GM23338 (cell line): Measurements from ENCODE around the gene TCHHL1. TPM values are rescaled to one million over a fixed set of nuclear protein-coding genes. Genes with fewer than 3 reads are reported as not detected.

Source experiments
- ATAC-seq: fragments of 200-7000 bp; cut with Tn5 transposase; 3 replicates; pipeline ENCODE4 v1.9.1; 2020
- DNase-seq: peaks from one replicate; pipeline ENCODE4 v3.0.0-alpha.2; 2015; ENCODE audit warnings: low spot score
- H2AFZ ChIP-seq: fragments of 200-600 bp; sonication (generic); 2 replicates; pipeline ENCODE4 v1.8.0; 2016; ENCODE audit warnings: antibody characterized with exemption, mild to moderate bottlenecking, moderate library complexity
- H3F3A ChIP-seq: fragments of 200-600 bp; sonication (generic); replicated peaks from 2 replicates; pipeline ENCODE4 v1.8.0; 2017; ENCODE audit warnings: antibody characterized with exemption, mixed run types, low read depth
- H3K27ac ChIP-seq: fragments of 200-600 bp; sonication (generic); 2 replicates; pipeline ENCODE4 v1.6.1; 2016; ENCODE audit warnings: low read depth
- H3K27me3 ChIP-seq: fragments of 200-600 bp; sonication (generic); 2 replicates; pipeline ENCODE4 v1.8.0; 2016; ENCODE audit warnings: mild to moderate bottlenecking, mixed run types, moderate library complexity; ENCODE audit not compliant: insufficient read depth
- H3K36me3 ChIP-seq: fragments of 200-600 bp; sonication (generic); 2 replicates; pipeline ENCODE4 v1.8.0; 2016; ENCODE audit warnings: mild to moderate bottlenecking; ENCODE audit not compliant: insufficient read depth
- H3K4me1 ChIP-seq: fragments of 200-600 bp; sonication (generic); 2 replicates; pipeline ENCODE4 v1.8.0; 2016; ENCODE audit warnings: mild to moderate bottlenecking, moderate library complexity; ENCODE audit not compliant: insufficient read depth
- H3K4me2 ChIP-seq: fragments of 200-600 bp; sonication (generic); 2 replicates; pipeline ENCODE4 v1.7.1; 2017; ENCODE audit warnings: mixed run types
- H3K4me3 ChIP-seq: fragments of 200-600 bp; sonication (generic); 2 replicates; pipeline ENCODE4 v1.6.1; 2016; ENCODE audit warnings: mixed run types
- H3K79me2 ChIP-seq: fragments of 200-600 bp; sonication (generic); replicated peaks from 2 replicates; pipeline ENCODE4 v1.8.0; 2017; ENCODE audit warnings: mild to moderate bottlenecking; ENCODE audit not compliant: insufficient read depth
- H3K9me2 ChIP-seq: fragments of 200-600 bp; sonication (generic); 2 replicates; pipeline ENCODE4 v1.8.0; 2017; ENCODE audit not compliant: insufficient read depth
- H4K20me1 ChIP-seq: fragments of 200-600 bp; sonication (generic); replicated peaks from 2 replicates; pipeline ENCODE4 v1.8.0; 2017; ENCODE audit warnings: mild to moderate bottlenecking; ENCODE audit not compliant: insufficient read depth
- H3K27ac Mint-ChIP-seq: 2 replicates; pipeline ENCODE4 v1.8.0; 2020; ENCODE audit warnings: inconsistent platforms, mild to moderate bottlenecking, moderate library complexity, mixed read lengths
- H3K27me3 Mint-ChIP-seq: 3 replicates; pipeline ENCODE4 v1.8.0; 2022; ENCODE audit warnings: low read depth, mild to moderate bottlenecking, moderate library complexity, mixed read lengths, inconsistent platforms; ENCODE audit not compliant: insufficient read depth, poor library complexity
- H3K36me3 Mint-ChIP-seq: 3 replicates; pipeline ENCODE4 v1.8.0; 2021; ENCODE audit warnings: low read depth, mild to moderate bottlenecking, inconsistent platforms, moderate library complexity, mixed read lengths
- H3K4me1 Mint-ChIP-seq: 3 replicates; pipeline ENCODE4 v1.8.0; 2020; ENCODE audit warnings: mild to moderate bottlenecking, inconsistent platforms, mixed read lengths
- H3K4me3 Mint-ChIP-seq: 3 replicates; pipeline ENCODE4 v1.8.0; 2021; ENCODE audit warnings: moderate library complexity, mild to moderate bottlenecking, inconsistent platforms, mixed read lengths
- H3K9me3 Mint-ChIP-seq: 3 replicates; pipeline ENCODE4 v1.8.0; 2020; ENCODE audit warnings: moderate library complexity, mild to moderate bottlenecking, inconsistent platforms, mixed read lengths
- CREB1 ChIP-seq: fragments of 250-450 bp; sonication (Bioruptor Pico); IDR thresholded peaks from 2 replicates; pipeline ENCODE4 v1.5.0; 2020; ENCODE audit warnings: low read depth, mild to moderate bottlenecking, moderate library complexity
- EZH2phosphoT487 ChIP-seq: fragments of 200-600 bp; sonication (generic); IDR thresholded peaks from one replicate; pipeline ENCODE4 v1.8.1; 2018; ENCODE audit warnings: antibody characterized with exemption; ENCODE audit not compliant: unreplicated experiment
- JUNB ChIP-seq: IDR thresholded peaks from one replicate; pipeline ENCODE4 v1.6.1; 2016; ENCODE audit warnings: antibody characterized with exemption; ENCODE audit not compliant: unreplicated experiment
- POLR2AphosphoS5 ChIP-seq: IDR thresholded peaks from 2 replicates; pipeline ENCODE4 v1.6.1; 2016; ENCODE audit warnings: antibody characterized with exemption, low read depth
- ZNF114 ChIP-seq: fragments of 250-450 bp; sonication (Bioruptor Pico); IDR thresholded peaks from 2 replicates; pipeline ENCODE4 v1.5.0; 2020; ENCODE audit warnings: mild to moderate bottlenecking, moderate library complexity
- ZNF331 ChIP-seq: fragments of 250-450 bp; sonication (Bioruptor Pico); IDR thresholded peaks from 2 replicates; pipeline ENCODE4 v1.5.0; 2020; ENCODE audit warnings: low read depth, mild to moderate bottlenecking, moderate library complexity
- polyA plus RNA-seq: library from polyadenylated mRNA; unstranded; fragments of >200 nt; fragmentation: Nextera tagmentation; extraction: Ambion mirVana; gene quantifications from 2 replicates; pipeline ENCODE4 v1.2.1, GENCODE V29; 2016
- total RNA-seq: library from RNA; depleted of rRNA; stranded (reverse); fragments of >200 nt; shearing (Covaris generic); gene quantifications from 2 replicates; pipeline ENCODE4 v1.2.3, GENCODE V29; 2014
- TF ChIP-seq, protein P1 (sequence below), 2 experiments: fragments of 200-600 bp in 1 of 2; sonication (generic) in 1 of 2; conservative IDR thresholded peaks; 2 replicates each; pipeline versions ENCODE4 v1.5.1 to v1.6.1; 2016 to 2017; ENCODE audit warnings: antibody characterized with exemption in 2 of 2, low read depth in 2 of 2, mild to moderate bottlenecking in 2 of 2, moderate library complexity in 1 of 2
- TF ChIP-seq, protein P2 (sequence below): fragments of 250-450 bp; sonication (Bioruptor Pico); IDR thresholded peaks from 2 replicates; pipeline ENCODE4 v1.5.0; 2020; ENCODE audit warnings: mild to moderate bottlenecking, moderate library complexity

TCHHL1 gene
- total and polyA plus RNA-seq, 2 experiments from 2014 or later: not detected

DNA sequence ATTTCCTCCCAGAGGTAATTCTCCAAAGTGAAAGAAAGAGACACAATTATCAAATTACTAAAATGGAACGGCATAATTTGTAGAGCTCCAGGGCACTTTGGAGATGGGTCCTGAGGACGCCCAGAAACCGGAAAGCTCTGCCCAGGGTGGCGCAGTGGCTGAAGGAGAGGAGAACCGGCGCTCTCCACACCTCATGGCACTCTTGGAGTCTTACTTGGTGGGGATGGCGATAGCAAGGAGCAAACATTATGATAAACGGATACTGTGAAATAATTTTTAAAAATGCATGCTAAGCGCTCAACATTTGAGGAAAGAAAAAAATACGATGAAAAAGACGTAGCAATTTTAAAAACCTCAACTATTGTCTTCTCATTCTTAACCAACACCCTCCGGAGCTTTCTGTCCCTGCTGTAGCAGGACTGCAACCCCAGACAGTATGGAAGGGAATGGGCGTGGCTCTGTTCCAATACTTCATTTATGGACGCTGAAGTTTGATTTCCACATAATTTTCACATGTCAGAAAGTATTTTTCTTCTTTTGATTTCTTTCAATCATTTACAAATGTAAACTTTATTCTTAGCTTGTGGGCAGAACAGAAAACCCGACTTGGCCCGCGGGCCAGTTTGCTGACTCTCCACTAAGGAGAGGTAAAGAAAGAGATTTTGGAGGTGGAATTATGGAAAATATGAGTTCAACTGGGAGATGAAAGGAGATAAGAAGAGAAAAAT is 53.2 kb downstream of the TCHHL1 start (continued):
- TF ChIP-seq, protein P1, sequence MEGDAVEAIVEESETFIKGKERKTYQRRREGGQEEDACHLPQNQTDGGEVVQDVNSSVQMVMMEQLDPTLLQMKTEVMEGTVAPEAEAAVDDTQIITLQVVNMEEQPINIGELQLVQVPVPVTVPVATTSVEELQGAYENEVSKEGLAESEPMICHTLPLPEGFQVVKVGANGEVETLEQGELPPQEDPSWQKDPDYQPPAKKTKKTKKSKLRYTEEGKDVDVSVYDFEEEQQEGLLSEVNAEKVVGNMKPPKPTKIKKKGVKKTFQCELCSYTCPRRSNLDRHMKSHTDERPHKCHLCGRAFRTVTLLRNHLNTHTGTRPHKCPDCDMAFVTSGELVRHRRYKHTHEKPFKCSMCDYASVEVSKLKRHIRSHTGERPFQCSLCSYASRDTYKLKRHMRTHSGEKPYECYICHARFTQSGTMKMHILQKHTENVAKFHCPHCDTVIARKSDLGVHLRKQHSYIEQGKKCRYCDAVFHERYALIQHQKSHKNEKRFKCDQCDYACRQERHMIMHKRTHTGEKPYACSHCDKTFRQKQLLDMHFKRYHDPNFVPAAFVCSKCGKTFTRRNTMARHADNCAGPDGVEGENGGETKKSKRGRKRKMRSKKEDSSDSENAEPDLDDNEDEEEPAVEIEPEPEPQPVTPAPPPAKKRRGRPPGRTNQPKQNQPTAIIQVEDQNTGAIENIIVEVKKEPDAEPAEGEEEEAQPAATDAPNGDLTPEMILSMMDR (conservative IDR thresholded peaks at IDR 0.05; ENCODE audit: low read depth in 2 of 2): no peak
- TF ChIP-seq, protein P2, sequence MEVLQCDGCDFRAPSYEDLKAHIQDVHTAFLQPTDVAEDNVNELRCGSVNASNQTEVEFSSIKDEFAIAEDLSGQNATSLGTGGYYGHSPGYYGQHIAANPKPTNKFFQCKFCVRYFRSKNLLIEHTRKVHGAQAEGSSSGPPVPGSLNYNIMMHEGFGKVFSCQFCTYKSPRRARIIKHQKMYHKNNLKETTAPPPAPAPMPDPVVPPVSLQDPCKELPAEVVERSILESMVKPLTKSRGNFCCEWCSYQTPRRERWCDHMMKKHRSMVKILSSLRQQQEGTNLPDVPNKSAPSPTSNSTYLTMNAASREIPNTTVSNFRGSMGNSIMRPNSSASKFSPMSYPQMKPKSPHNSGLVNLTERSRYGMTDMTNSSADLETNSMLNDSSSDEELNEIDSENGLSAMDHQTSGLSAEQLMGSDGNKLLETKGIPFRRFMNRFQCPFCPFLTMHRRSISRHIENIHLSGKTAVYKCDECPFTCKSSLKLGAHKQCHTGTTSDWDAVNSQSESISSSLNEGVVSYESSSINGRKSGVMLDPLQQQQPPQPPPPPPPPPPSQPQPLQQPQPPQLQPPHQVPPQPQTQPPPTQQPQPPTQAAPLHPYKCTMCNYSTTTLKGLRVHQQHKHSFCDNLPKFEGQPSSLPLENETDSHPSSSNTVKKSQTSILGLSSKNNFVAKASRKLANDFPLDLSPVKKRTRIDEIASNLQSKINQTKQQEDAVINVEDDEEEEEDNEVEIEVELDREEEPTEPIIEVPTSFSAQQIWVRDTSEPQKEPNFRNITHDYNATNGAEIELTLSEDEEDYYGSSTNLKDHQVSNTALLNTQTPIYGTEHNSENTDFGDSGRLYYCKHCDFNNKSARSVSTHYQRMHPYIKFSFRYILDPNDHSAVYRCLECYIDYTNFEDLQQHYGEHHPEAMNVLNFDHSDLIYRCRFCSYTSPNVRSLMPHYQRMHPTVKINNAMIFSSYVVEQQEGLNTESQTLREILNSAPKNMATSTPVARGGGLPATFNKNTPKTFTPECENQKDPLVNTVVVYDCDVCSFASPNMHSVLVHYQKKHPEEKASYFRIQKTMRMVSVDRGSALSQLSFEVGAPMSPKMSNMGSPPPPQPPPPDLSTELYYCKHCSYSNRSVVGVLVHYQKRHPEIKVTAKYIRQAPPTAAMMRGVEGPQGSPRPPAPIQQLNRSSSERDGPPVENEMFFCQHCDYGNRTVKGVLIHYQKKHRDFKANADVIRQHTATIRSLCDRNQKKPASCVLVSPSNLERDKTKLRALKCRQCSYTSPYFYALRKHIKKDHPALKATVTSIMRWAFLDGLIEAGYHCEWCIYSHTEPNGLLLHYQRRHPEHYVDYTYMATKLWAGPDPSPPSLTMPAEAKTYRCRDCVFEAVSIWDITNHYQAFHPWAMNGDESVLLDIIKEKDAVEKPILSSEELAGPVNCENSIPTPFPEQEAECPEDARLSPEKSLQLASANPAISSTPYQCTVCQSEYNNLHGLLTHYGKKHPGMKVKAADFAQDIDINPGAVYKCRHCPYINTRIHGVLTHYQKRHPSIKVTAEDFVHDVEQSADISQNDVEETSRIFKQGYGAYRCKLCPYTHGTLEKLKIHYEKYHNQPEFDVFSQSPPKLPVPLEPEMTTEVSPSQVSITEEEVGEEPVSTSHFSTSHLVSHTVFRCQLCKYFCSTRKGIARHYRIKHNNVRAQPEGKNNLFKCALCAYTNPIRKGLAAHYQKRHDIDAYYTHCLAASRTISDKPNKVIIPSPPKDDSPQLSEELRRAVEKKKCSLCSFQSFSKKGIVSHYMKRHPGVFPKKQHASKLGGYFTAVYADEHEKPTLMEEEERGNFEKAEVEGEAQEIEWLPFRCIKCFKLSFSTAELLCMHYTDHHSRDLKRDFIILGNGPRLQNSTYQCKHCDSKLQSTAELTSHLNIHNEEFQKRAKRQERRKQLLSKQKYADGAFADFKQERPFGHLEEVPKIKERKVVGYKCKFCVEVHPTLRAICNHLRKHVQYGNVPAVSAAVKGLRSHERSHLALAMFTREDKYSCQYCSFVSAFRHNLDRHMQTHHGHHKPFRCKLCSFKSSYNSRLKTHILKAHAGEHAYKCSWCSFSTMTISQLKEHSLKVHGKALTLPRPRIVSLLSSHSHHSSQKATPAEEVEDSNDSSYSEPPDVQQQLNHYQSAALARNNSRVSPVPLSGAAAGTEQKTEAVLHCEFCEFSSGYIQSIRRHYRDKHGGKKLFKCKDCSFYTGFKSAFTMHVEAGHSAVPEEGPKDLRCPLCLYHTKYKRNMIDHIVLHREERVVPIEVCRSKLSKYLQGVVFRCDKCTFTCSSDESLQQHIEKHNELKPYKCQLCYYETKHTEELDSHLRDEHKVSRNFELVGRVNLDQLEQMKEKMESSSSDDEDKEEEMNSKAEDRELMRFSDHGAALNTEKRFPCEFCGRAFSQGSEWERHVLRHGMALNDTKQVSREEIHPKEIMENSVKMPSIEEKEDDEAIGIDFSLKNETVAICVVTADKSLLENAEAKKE (CRISPR knock-in tag): no peak
- TF ChIP-seq ZNF331: no peak
- no peak for TF ChIP-seq ZNF114 (CRISPR knock-in tag)

GRCh38 chr1:152034654-152035538 is 54.0 kb downstream of the TCHHL1 start:
- Histone ChIP-seq H3K9me2 (no peaks in the 10 kb centered on the region), H3K4me2 (peak overlapping the region; percentile 96), H3K4me1 (peaks cover 29% of the 10 kb centered on the region), H2AFZ (peak overlapping the region; percentile 2; the same call in 1 of the 2 replicates), H3K36me3 (peaks cover 17% of the 10 kb centered on the region), H3K4me3 (peak overlapping the region; percentile 78), H3K27ac (peak overlapping the region; percentile 87), H4K20me1 (no peaks in the 10 kb centered on the region), H3K79me2 (no peaks in the 10 kb centered on the region), H3K27me3 (peaks cover 17% of the 10 kb centered on the region), H3F3A (no peaks in the 10 kb centered on the region; the same call in 1 of the 2 replicates)
- H3K36me3 Mint-ChIP-seq: peaks cover 13% of the 10 kb centered on the region
- peak overlapping the region; percentile 45 for H3K27ac Mint-ChIP-seq
- H3K27me3 Mint-ChIP-seq: peaks cover 13% of the 10 kb centered on the region
- DNase-seq (peak; percentile 90), ATAC-seq (peak; percentile 70)
- peak overlapping the region; percentile 85 for H3K4me3 Mint-ChIP-seq
- H3K9me3 Mint-ChIP-seq: no peaks in the 10 kb centered on the region
- peaks cover 26% of the 10 kb centered on the region for H3K4me1 Mint-ChIP-seq
- no peak for TF ChIP-seq JUNB
- TF ChIP-seq EZH2phosphoT487: no peak
- TF ChIP-seq ZNF114 (CRISPR knock-in tag): no peak
- 0 out of 2 replicates have a peak, but pooled peaks have one; percentile 9 for TF ChIP-seq POLR2AphosphoS5
- TF ChIP-seq CREB1 (CRISPR knock-in tag): no peak
- TF ChIP-seq ZNF331: no peak
